Measurements from ENCODE around the gene PCNX1. TPM values are rescaled to one million over a fixed set of nuclear protein-coding genes. Genes with fewer than 3 reads are reported as not detected.
A peak's percentile ranks its signal among the peaks of the same experiment; 100 is the strongest.

PCNX1 gene
- total RNA-seq, 1 donor from 2014 or later, result 32.6 TPM

GRCh38 chr14:71071042-71071441 is 163.8 kb downstream of the PCNX1 start:
- no peak for DNase-seq (ENCODE audit: low read depth, low spot score)

GRCh38 chr14:71076462-71077092 is 169.3 kb downstream of the PCNX1 start:
- no peak for DNase-seq (ENCODE audit: low read depth, low spot score)

GRCh38 chr14:71078500-71078899 is 171.2 kb downstream of the PCNX1 start:
- DNase-seq (ENCODE audit: low read depth, low spot score), result no peak

GRCh38 chr14:71086567-71086966 is 179.3 kb downstream of the PCNX1 start:
- DNase-seq (ENCODE audit: low read depth, low spot score), result no peak

- DNase-seq (ENCODE audit: low read depth, low spot score), result no peak
Measured at GRCh38 chr14:71089971-71090370, 182.7 kb downstream of the PCNX1 start.

- DNase-seq (ENCODE audit: low read depth, low spot score), result no peak
Measured at GRCh38 chr14:71094722-71095121, 187.5 kb downstream of the PCNX1 start.

- DNase-seq (ENCODE audit: low read depth, low spot score), result no peak
Measured at GRCh38 chr14:71096947-71097346, 189.7 kb downstream of the PCNX1 start.

- peak; percentile 20 for DNase-seq (ENCODE audit: low read depth, low spot score)
Measured at GRCh38 chr14:71103662-71104484, 196.6 kb downstream of the PCNX1 start.

- DNase-seq (ENCODE audit: low read depth, low spot score), result no peak
Measured at GRCh38 chr14:71105177-71105576, 197.9 kb downstream of the PCNX1 start.

GRCh38 chr14:71107921-71108320 is 200.7 kb downstream of the PCNX1 start:
- no peak for DNase-seq (ENCODE audit: low read depth, low spot score)

GRCh38 chr14:71108398-71109119 is 201.3 kb downstream of the PCNX1 start:
- DNase-seq (ENCODE audit: low read depth, low spot score), result no peak

- DNase-seq (ENCODE audit: low read depth, low spot score), result no peak
Measured at GRCh38 chr14:71113376-71113775, 206.1 kb downstream of the PCNX1 start.

- no peak for DNase-seq (ENCODE audit: low read depth, low spot score)
Measured at GRCh38 chr14:71114565-71114964, 207.3 kb downstream of the PCNX1 start.

- no peak for DNase-seq (ENCODE audit: low read depth, low spot score)
Measured at GRCh38 chr14:71115306-71115705, 208.0 kb downstream of the PCNX1 start.

- no peak for DNase-seq (ENCODE audit: low read depth, low spot score)
Measured at GRCh38 chr14:71115821-71116567, 208.7 kb downstream of the PCNX1 start.

GRCh38 chr14:71116568-71117122 is 209.4 kb downstream of the PCNX1 start:
- no peak for DNase-seq (ENCODE audit: low read depth, low spot score)

- no peak for DNase-seq (ENCODE audit: low read depth, low spot score)
Measured at GRCh38 chr14:71117839-71118743, 210.8 kb downstream of the PCNX1 start.

- DNase-seq (ENCODE audit: low read depth, low spot score), result no peak
Measured at GRCh38 chr14:71119075-71119474, 211.8 kb downstream of the PCNX1 start.

GRCh38 chr14:71119832-71120231 is 212.6 kb downstream of the PCNX1 start:
- no peak for DNase-seq (ENCODE audit: low read depth, low spot score)

GRCh38 chr14:71121001-71121400 is 213.7 kb downstream of the PCNX1 start:
- DNase-seq (ENCODE audit: low read depth, low spot score), result no peak
